Superior temporal gyrus (tissue), 1 donor: ENCODE results near the gene ARHGEF17.

ENCODE experiments used
- DNase-seq: peaks from one replicate; pipeline ENCODE4 v3.0.0-alpha.2; 2016; ENCODE audit errors: extremely low spot score

The ARHGEF17 gene

GRCh38 chr11:73380897-73381410 is 72.9 kb downstream of the ARHGEF17 start:
- no peak for DNase-seq

- no peak for DNase-seq
Observed at GRCh38 chr11:73381589-73381988, 73.5 kb downstream of the ARHGEF17 start.

- no peak for DNase-seq
Observed at GRCh38 chr11:73382183-73382582, 74.1 kb downstream of the ARHGEF17 start.

- no peak for DNase-seq
Observed at GRCh38 chr11:73382747-73383146, 74.7 kb downstream of the ARHGEF17 start.

- DNase-seq = peak; percentile 53
Observed at GRCh38 chr11:73383249-73384124, 75.4 kb downstream of the ARHGEF17 start.

- DNase-seq = no peak
Observed at GRCh38 chr11:73384125-73384441, 76.0 kb downstream of the ARHGEF17 start.

- DNase-seq = no peak
Observed at GRCh38 chr11:73384531-73384871, 76.4 kb downstream of the ARHGEF17 start.

- no peak for DNase-seq
Observed at GRCh38 chr11:73384872-73385689, 77.0 kb downstream of the ARHGEF17 start.

GRCh38 chr11:73386016-73386415 is 77.9 kb downstream of the ARHGEF17 start:
- DNase-seq = no peak

GRCh38 chr11:73386546-73386945 is 78.5 kb downstream of the ARHGEF17 start:
- no peak for DNase-seq

GRCh38 chr11:73387594-73388264 is 79.7 kb downstream of the ARHGEF17 start:
- DNase-seq = no peak

GRCh38 chr11:73388265-73389133 is 80.4 kb downstream of the ARHGEF17 start:
- no peak for DNase-seq

- DNase-seq = no peak
Observed at GRCh38 chr11:73389134-73389525, 81.1 kb downstream of the ARHGEF17 start.

GRCh38 chr11:73389916-73390315 is 81.8 kb downstream of the ARHGEF17 start:
- no peak for DNase-seq

GRCh38 chr11:73390601-73391565 is 82.8 kb downstream of the ARHGEF17 start:
- no peak for DNase-seq

- no peak for DNase-seq
Observed at GRCh38 chr11:73391665-73392064, 83.6 kb downstream of the ARHGEF17 start.

- DNase-seq = no peak
Observed at GRCh38 chr11:73392108-73393010, 84.3 kb downstream of the ARHGEF17 start.

GRCh38 chr11:73393011-73393380 is 84.9 kb downstream of the ARHGEF17 start:
- DNase-seq = no peak
